Measurements from ENCODE around the gene TMEM256. TPM values are rescaled to one million over a fixed set of nuclear protein-coding genes. Genes with fewer than 3 reads are reported as not detected.

The TMEM256 gene
- polyA plus RNA-seq, 1 donor from 2014 or later: 161 TPM

DNA sequence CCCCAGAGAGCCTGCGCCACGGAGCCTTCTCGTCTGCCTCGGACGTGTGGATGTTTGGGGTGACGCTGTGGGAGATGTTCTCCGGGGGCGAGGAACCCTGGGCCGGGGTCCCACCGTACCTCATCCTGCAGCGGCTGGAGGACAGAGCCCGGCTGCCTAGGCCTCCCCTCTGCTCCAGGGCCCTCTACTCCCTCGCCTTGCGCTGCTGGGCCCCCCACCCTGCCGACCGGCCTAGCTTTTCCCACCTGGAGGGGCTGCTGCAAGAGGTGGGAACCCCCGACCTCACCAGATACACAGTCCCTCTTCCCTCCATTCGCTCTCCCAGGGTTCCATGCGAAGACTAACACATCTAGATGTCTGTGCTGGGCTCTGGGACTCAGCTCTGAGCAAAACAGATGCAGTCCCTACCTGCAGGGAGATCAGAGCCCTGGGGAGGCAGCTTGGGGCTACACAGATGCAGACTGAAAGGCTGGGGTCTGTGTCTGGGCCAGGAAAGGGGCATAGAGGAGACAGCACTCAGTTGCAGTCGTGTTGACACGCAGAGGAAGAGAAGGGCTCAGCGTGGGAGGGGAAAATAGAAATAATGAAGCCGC, 19.3 kb downstream of the TMEM256 start:
- H3K27ac ChIP-seq (ENCODE audit: low read length): no peak overlapping the region
- peaks cover 36% of the 10 kb centered on the region for H3K27me3 ChIP-seq (ENCODE audit: insufficient read depth, low read depth, low read length)
- H3K4me3 ChIP-seq (ENCODE audit: low read length): peak overlapping the region; percentile 48
- H4K20me1 ChIP-seq (ENCODE audit: insufficient read depth): no peaks in the 10 kb centered on the region
- H3K9me2 ChIP-seq (ENCODE audit: insufficient read depth, low read length): no peaks in the 10 kb centered on the region
- H3K9me3 ChIP-seq (ENCODE audit: low read length): peaks cover 3% of the 10 kb centered on the region
- no peak overlapping the region for H2AFZ ChIP-seq (ENCODE audit: low read depth, low read length)
- no peak overlapping the region for H3K4me2 ChIP-seq (ENCODE audit: low read length)
- H3F3A ChIP-seq (ENCODE audit: insufficient read depth, low read length, poor library complexity, severe bottlenecking): no peaks in the 10 kb centered on the region
- no peaks in the 10 kb centered on the region for H3K79me2 ChIP-seq (replicated peaks; ENCODE audit: insufficient read depth, low read length)
- peaks cover 7% of the 10 kb centered on the region for H3K36me3 ChIP-seq (ENCODE audit: insufficient read depth, low read length)
- TF ChIP-seq MXI1 (conservative IDR thresholded peaks at IDR 0.05; ENCODE audit: poor library complexity, severe bottlenecking): no peak
- TF ChIP-seq EP300 (conservative IDR thresholded peaks at IDR 0.05; ENCODE audit: poor library complexity, severe bottlenecking): no peak
- no peak for TF ChIP-seq SMC3 (conservative IDR thresholded peaks at IDR 0.05; ENCODE audit: poor library complexity)
- TF ChIP-seq POLR2AphosphoS5 (IDR thresholded peaks at IDR 0.05): no peak
- no peak for TF ChIP-seq RAD21 (conservative IDR thresholded peaks at IDR 0.05)
- TF ChIP-seq TAF1 (IDR thresholded peaks at IDR 0.05; ENCODE audit: low read depth): no peak
- no peak for TF ChIP-seq CTCF (IDR thresholded peaks at IDR 0.05; ENCODE audit: poor library complexity, severe bottlenecking)
- no peak overlapping the region for H3K9ac ChIP-seq (ENCODE audit: low read length)

GRCh38 chr17:7383742-7384488, 20.0 kb downstream of the TMEM256 start:
- Histone ChIP-seq H3F3A (ENCODE audit: insufficient read depth, low read length, poor library complexity, severe bottlenecking) (no peaks in the 10 kb centered on the region), H2AFZ (ENCODE audit: low read depth, low read length) (no peak overlapping the region), H3K27me3 (ENCODE audit: insufficient read depth, low read depth, low read length) (peaks cover 38% of the 10 kb centered on the region), H3K9me2 (ENCODE audit: insufficient read depth, low read length) (no peaks in the 10 kb centered on the region), H3K4me2 (ENCODE audit: low read length) (no peak overlapping the region), H3K9ac (ENCODE audit: low read length) (no peak overlapping the region), H4K20me1 (ENCODE audit: insufficient read depth) (no peaks in the 10 kb centered on the region), H3K79me2 (replicated peaks; ENCODE audit: insufficient read depth, low read length) (no peaks in the 10 kb centered on the region), H3K27ac (ENCODE audit: low read length) (no peak overlapping the region), H3K36me3 (ENCODE audit: insufficient read depth, low read length) (peaks cover 2% of the 10 kb centered on the region), H3K4me3 (ENCODE audit: low read length) (peak overlapping the region; percentile 48), H3K9me3 (ENCODE audit: low read length) (peaks cover 9% of the 10 kb centered on the region)
- no peak for TF ChIP-seq SMC3 (conservative IDR thresholded peaks at IDR 0.05; ENCODE audit: poor library complexity)
- peak; percentile 33 for TF ChIP-seq POLR2AphosphoS5 (IDR thresholded peaks at IDR 0.05)

GRCh38 chr17:7383371-7383741, 20.5 kb downstream of the TMEM256 start:
- no peak overlapping the region for H2AFZ ChIP-seq (ENCODE audit: low read depth, low read length)
- H3K4me2 ChIP-seq (ENCODE audit: low read length): no peak overlapping the region
- peaks cover 9% of the 10 kb centered on the region for H3K9me3 ChIP-seq (ENCODE audit: low read length)
- no peak overlapping the region for H3K27ac ChIP-seq (ENCODE audit: low read length)
- H3K79me2 ChIP-seq (replicated peaks; ENCODE audit: insufficient read depth, low read length): no peaks in the 10 kb centered on the region
- H3K4me3 ChIP-seq (ENCODE audit: low read length): no peak overlapping the region
- peaks cover 38% of the 10 kb centered on the region for H3K27me3 ChIP-seq (ENCODE audit: insufficient read depth, low read depth, low read length)
- H3K9me2 ChIP-seq (ENCODE audit: insufficient read depth, low read length): no peaks in the 10 kb centered on the region
- no peaks in the 10 kb centered on the region for H4K20me1 ChIP-seq (ENCODE audit: insufficient read depth)
- no peak overlapping the region for H3K9ac ChIP-seq (ENCODE audit: low read length)
- H3K36me3 ChIP-seq (ENCODE audit: insufficient read depth, low read length): no peaks in the 10 kb centered on the region
- no peak for TF ChIP-seq MXI1 (conservative IDR thresholded peaks at IDR 0.05; ENCODE audit: poor library complexity, severe bottlenecking)
- TF ChIP-seq RAD21 (conservative IDR thresholded peaks at IDR 0.05): no peak
- TF ChIP-seq EZH2 (IDR thresholded peaks at IDR 0.05; ENCODE audit: borderline replicate concordance, insufficient read depth, low read length, poor library complexity, severe bottlenecking): no peak
- no peak for TF ChIP-seq CTCF (IDR thresholded peaks at IDR 0.05; ENCODE audit: poor library complexity, severe bottlenecking)
- TF ChIP-seq TAF1 (IDR thresholded peaks at IDR 0.05; ENCODE audit: low read depth): no peak
- no peak for TF ChIP-seq POLR2AphosphoS5 (IDR thresholded peaks at IDR 0.05)
- TF ChIP-seq EP300 (conservative IDR thresholded peaks at IDR 0.05; ENCODE audit: poor library complexity, severe bottlenecking): no peak
- no peak for TF ChIP-seq REST (IDR thresholded peaks at IDR 0.05; ENCODE audit: borderline replicate concordance)
- TF ChIP-seq SMC3 (conservative IDR thresholded peaks at IDR 0.05; ENCODE audit: poor library complexity): no peak
- H3F3A ChIP-seq (ENCODE audit: insufficient read depth, low read length, poor library complexity, severe bottlenecking): no peaks in the 10 kb centered on the region
